Hepatocyte (in vitro differentiated cells): ENCODE data around the gene SAP130.

Source experiments
- CTCF ChIP-seq: fragments of 200-600 bp; sonication (generic); IDR thresholded peaks from 2 replicates; pipeline ENCODE4 v1.5.1; 2016; ENCODE audit warnings: antibody characterized with exemption, mild to moderate bottlenecking; ENCODE audit not compliant: poor library complexity
- EZH2phosphoT487 ChIP-seq: fragments of 200-600 bp; sonication (generic); IDR thresholded peaks from one replicate; pipeline ENCODE4 v1.6.1; 2018; ENCODE audit warnings: antibody characterized with exemption, mild to moderate bottlenecking, low read depth, moderate library complexity; ENCODE audit not compliant: unreplicated experiment, severe bottlenecking

GRCh38 chr2:127941461-127941860, 86.4 kb downstream of the SAP130 start:
- TF ChIP-seq CTCF (no peak), EZH2phosphoT487 (no peak)
